Transverse colon (tissue), 4 donors: ENCODE results near the gene IL18RAP. TPM values are rescaled to one million over a fixed set of nuclear protein-coding genes. Genes with fewer than 3 reads are reported as not detected.

ENCODE experiments used
- DNase-seq: peaks from one replicate; pipeline ENCODE4 v3.0.0-alpha.2; 2019
- H3K27ac ChIP-seq, 4 donors: fragments of 200-600 bp; sonication (generic); 2 replicates each; pipeline ENCODE4 v1.5.1; 2016 to 2018; ENCODE audit warnings: inconsistent platforms in 4 of 4
- H3K27me3 ChIP-seq: fragments of 200-600 bp; sonication (generic); 2 replicates; pipeline ENCODE4 v1.5.1; 2017; ENCODE audit warnings: inconsistent platforms
- H3K36me3 ChIP-seq, 4 donors: fragments of 200-600 bp; sonication (generic); 2 replicates each; pipeline ENCODE4 v1.5.1; 2017 to 2019; ENCODE audit warnings: inconsistent platforms in 4 of 4
- H3K4me1 ChIP-seq, 4 donors: fragments of 200-600 bp; sonication (generic); 2 replicates each; pipeline ENCODE4 v1.5.1; 2017 to 2020; ENCODE audit warnings: inconsistent platforms in 4 of 4
- H3K4me3 ChIP-seq, 4 donors: fragments of 200-600 bp; sonication (generic); 1 replicate in 1 of 4; 2 replicates in 3 of 4; pipeline versions ENCODE4 v1.5.1 to v1.6.1; 2017 to 2019; ENCODE audit warnings: inconsistent platforms in 4 of 4
- H3K9me3 ChIP-seq, 2 donors: fragments of 200-600 bp; sonication (generic); 2 replicates each; pipeline ENCODE4 v1.5.1; 2017 to 2019; ENCODE audit warnings: inconsistent platforms in 2 of 2
- CTCF ChIP-seq, 5 experiments: fragments of 200-600 bp in 3 of 5; fragments of 450-650 bp in 2 of 5; sonication (generic) in 3 of 5; IDR thresholded peaks; 1 replicate in 2 of 5; 2 replicates in 3 of 5; pipeline ENCODE4 v1.5.1; 2016 to 2017; ENCODE audit warnings: antibody characterized with exemption in 5 of 5, inconsistent platforms in 3 of 5, mild to moderate bottlenecking in 2 of 5, moderate library complexity in 1 of 5
- EP300 ChIP-seq: sonication (generic); formaldehyde crosslinking; IDR thresholded peaks from one replicate; pipeline ENCODE4 v1.6.1; 2017; ENCODE audit warnings: antibody characterized with exemption, low read depth
- POLR2A ChIP-seq: fragments of 450-650 bp; IDR thresholded peaks from one replicate; pipeline ENCODE4 v1.6.1; 2016; ENCODE audit warnings: antibody characterized with exemption, mild to moderate bottlenecking, moderate library complexity
- POLR2AphosphoS5 ChIP-seq, 3 donors: sonication (generic); formaldehyde crosslinking; IDR thresholded peaks; one replicate each; pipeline ENCODE4 v1.6.1; 2016; ENCODE audit warnings: antibody characterized with exemption in 3 of 3
- WGBS, 2 donors: methylation state at CpG; one replicate each; pipeline ENCODE4 v1.1.5; 2018; ENCODE audit warnings: low coverage in 1 of 2; 5-methylcytosine and 5-hydroxymethylcytosine counted together
- in situ Hi-C, 4 donors: fragments of 200-750 bp; cut with MboI; loops; one replicate each; pipeline versions ENCODE4 v1.15.0 to v1.15.1; 2017; ENCODE audit warnings: low sequenced_read_pairs in 3 of 4, low pct_ligation_motif_present in 1 of 4, low pct_unique_long_range_greater_than_20kb in 1 of 4
- intact Hi-C: fragments of 100-400 bp; cut with DNase I; formaldehyde crosslinking; loops from one replicate; pipeline ENCODE4 v1.15.1; 2023; ENCODE audit warnings: low total_unique reads
- total RNA-seq, 4 donors: library from RNA; depleted of rRNA; stranded (reverse); fragments of >200 nt; gene quantifications; one replicate each; pipeline ENCODE4 v1.1.0, GENCODE V29; 2016

IL18RAP gene
- total RNA-seq, 4 donors from 2014 or later = 3.3 to 12.1 (median 9.0) TPM; not detected in 1

GRCh38 chr2:102392096-102392495, 30.9 kb upstream of the IL18RAP start:
- 74 to 89% methylated on average over 3 of the region's 3 CpGs for WGBS, 2 donors
- DNase-seq = no peak
- Histone ChIP-seq H3K4me3 (no peak overlapping the region), H3K9me3 (no peaks in the 10 kb centered on the region), H3K27me3 (no peaks in the 10 kb centered on the region), H3K27ac (no peak overlapping the region), H3K36me3 (no peaks in the 10 kb centered on the region), H3K4me1 (no peaks in the 10 kb centered on the region)
- no peak for TF ChIP-seq EP300
- no peak for TF ChIP-seq POLR2A
- TF ChIP-seq POLR2AphosphoS5 (IDR thresholded peaks at IDR 0.05) = no peak
- TF ChIP-seq CTCF (IDR thresholded peaks at IDR 0.05) = no peak
- in situ Hi-C loops = no loop called here
- intact Hi-C loops = no loop called here

- in situ Hi-C loops = no loop called here
- WGBS, 2 donors = 45 to 69% methylated on average over 1 of the region's 1 CpG
- intact Hi-C loops = no loop called here
- no peaks in the 10 kb centered on the region for H3K9me3 ChIP-seq
- no peak overlapping the region for H3K4me3 ChIP-seq
- DNase-seq = no peak
- H3K4me1 ChIP-seq = no peaks in the 10 kb centered on the region
- no peak for TF ChIP-seq POLR2A
- TF ChIP-seq CTCF (IDR thresholded peaks at IDR 0.05) = no peak
- TF ChIP-seq EP300 = no peak
- no peak for TF ChIP-seq POLR2AphosphoS5 (IDR thresholded peaks at IDR 0.05)
- no peak overlapping the region for H3K27ac ChIP-seq
- H3K27me3 ChIP-seq = no peaks in the 10 kb centered on the region
- no peaks in the 10 kb centered on the region for H3K36me3 ChIP-seq
Measured at GRCh38 chr2:102392942-102393341, 30.0 kb upstream of the IL18RAP start.

GRCh38 chr2:102396012-102396411, 26.9 kb upstream of the IL18RAP start:
- in situ Hi-C loops = no loop called here
- no peaks in the 10 kb centered on the region for H3K27me3 ChIP-seq
- 25 to 95% methylated on average over 2 of the region's 2 CpGs for WGBS, 2 donors
- H3K36me3 ChIP-seq = no peaks in the 10 kb centered on the region
- intact Hi-C loops = no loop called here
- no peaks in the 10 kb centered on the region for H3K4me1 ChIP-seq
- no peak for DNase-seq
- no peak overlapping the region for H3K4me3 ChIP-seq
- H3K9me3 ChIP-seq = no peaks in the 10 kb centered on the region
- TF ChIP-seq POLR2AphosphoS5 (IDR thresholded peaks at IDR 0.05) = no peak
- H3K27ac ChIP-seq = no peak overlapping the region

- intact Hi-C loops = no loop called here
- Histone ChIP-seq H3K9me3 (no peaks in the 10 kb centered on the region), H3K27me3 (no peaks in the 10 kb centered on the region), H3K4me3 (no peak overlapping the region), H3K27ac (no peak overlapping the region), H3K4me1 (no peaks in the 10 kb centered on the region), H3K36me3 (no peaks in the 10 kb centered on the region)
- DNase-seq = no peak
- TF ChIP-seq EP300 = no peak
- TF ChIP-seq POLR2A = no peak
- no peak for TF ChIP-seq CTCF (IDR thresholded peaks at IDR 0.05)
- TF ChIP-seq POLR2AphosphoS5 (IDR thresholded peaks at IDR 0.05) = no peak
- in situ Hi-C loops = no loop called here
- WGBS, 2 donors = 57 to 79% methylated on average over 3 to 6 of the region's 6 CpGs
Measured at GRCh38 chr2:102397209-102397608, 25.8 kb upstream of the IL18RAP start.

- H3K27ac ChIP-seq = no peak overlapping the region
- in situ Hi-C loops = no loop called here
- no peak for DNase-seq
- no peaks in the 10 kb centered on the region for H3K27me3 ChIP-seq
- intact Hi-C loops = no loop called here
- no peaks in the 10 kb centered on the region for H3K36me3 ChIP-seq
- no peaks in the 10 kb centered on the region for H3K4me1 ChIP-seq
- TF ChIP-seq POLR2AphosphoS5 (IDR thresholded peaks at IDR 0.05) (no peak), EP300 (no peak), POLR2A (no peak), CTCF (IDR thresholded peaks at IDR 0.05) (no peak)
- no peaks in the 10 kb centered on the region for H3K9me3 ChIP-seq
- 90 to 100% methylated on average over 1 to 7 of the region's 7 CpGs for WGBS, 2 donors
- H3K4me3 ChIP-seq = no peak overlapping the region
Measured at GRCh38 chr2:102399499-102400141, 23.3 kb upstream of the IL18RAP start.
